Nephron (organoid): Measurements from ENCODE around the gene C17orf50.
A peak's percentile ranks its signal among the peaks of the same experiment; 100 is the strongest.

Experiments
- H3K27ac Mint-ChIP-seq, 3 experiments: 2 replicates each; pipeline ENCODE4 v1.8.0; 2020; ENCODE audit warnings: mixed read lengths in 3 of 3, mild to moderate bottlenecking in 2 of 3, moderate library complexity in 1 of 3
- H3K27me3 Mint-ChIP-seq: 2 replicates; pipeline ENCODE4 v1.8.0; 2021; ENCODE audit warnings: low read depth, mild to moderate bottlenecking, moderate library complexity, mixed read lengths
- H3K36me3 Mint-ChIP-seq: 2 replicates; pipeline ENCODE4 v1.8.0; 2020; ENCODE audit warnings: low read depth, mixed read lengths
- H3K4me1 Mint-ChIP-seq: 2 replicates; pipeline ENCODE4 v1.8.0; 2020; ENCODE audit warnings: mixed read lengths
- H3K4me3 Mint-ChIP-seq, 3 experiments: 2 replicates each; pipeline ENCODE4 v1.8.0; 2020; ENCODE audit warnings: mild to moderate bottlenecking in 3 of 3, mixed read lengths in 3 of 3, moderate library complexity in 2 of 3
- H3K9me3 Mint-ChIP-seq: 2 replicates; pipeline ENCODE4 v1.8.0; 2020; ENCODE audit warnings: mixed read lengths
- CTCF ChIP-seq, 3 experiments: fragments of 200-600 bp; sonication (generic); IDR thresholded peaks; one replicate each; pipeline ENCODE4 v1.5.0; 2021; ENCODE audit warnings: antibody characterized with exemption in 3 of 3; ENCODE audit not compliant: unreplicated experiment in 3 of 3

C17orf50 gene

GRCh38 chr17:35773129-35773528 is 12.4 kb downstream of the C17orf50 start:
- Mint-ChIP-seq H3K27me3 (peaks cover 13% of the 10 kb centered on the region), H3K36me3 (no peaks in the 10 kb centered on the region), H3K27ac (no peak overlapping the region), H3K4me1 (peaks cover 26% of the 10 kb centered on the region), H3K9me3 (no peaks in the 10 kb centered on the region), H3K4me3 (no peak overlapping the region)
- no peak for TF ChIP-seq CTCF (IDR thresholded peaks at IDR 0.05; ENCODE audit: unreplicated experiment in 3 of 3)

- TF ChIP-seq CTCF (IDR thresholded peaks at IDR 0.05; ENCODE audit: unreplicated experiment in 3 of 3), result no peak
- H3K27me3 Mint-ChIP-seq, result peaks cover 9% of the 10 kb centered on the region
- no peaks in the 10 kb centered on the region for H3K36me3 Mint-ChIP-seq
- peaks cover 26% of the 10 kb centered on the region for H3K4me1 Mint-ChIP-seq
- H3K9me3 Mint-ChIP-seq, result no peaks in the 10 kb centered on the region
- H3K4me3 Mint-ChIP-seq, result no peak overlapping the region
- peak overlapping the region; percentile 82 to 89 (median 82) for H3K27ac Mint-ChIP-seq
These were observed 13.2 kb downstream of the C17orf50 start for GRCh38 chr17:35773679-35774425.

- Mint-ChIP-seq H3K4me3 (no peak overlapping the region), H3K4me1 (peaks cover 26% of the 10 kb centered on the region), H3K27ac (peak overlapping the region; percentile 82 to 89 (median 82)), H3K9me3 (no peaks in the 10 kb centered on the region), H3K36me3 (no peaks in the 10 kb centered on the region), H3K27me3 (peaks cover 9% of the 10 kb centered on the region)
- TF ChIP-seq CTCF (IDR thresholded peaks at IDR 0.05; ENCODE audit: unreplicated experiment in 3 of 3), result no peak
These were observed 13.8 kb downstream of the C17orf50 start for GRCh38 chr17:35774499-35774898.

- Mint-ChIP-seq H3K27ac (peak overlapping the region; percentile 82 to 89 (median 82)), H3K36me3 (no peaks in the 10 kb centered on the region), H3K9me3 (no peaks in the 10 kb centered on the region), H3K27me3 (peaks cover 9% of the 10 kb centered on the region), H3K4me1 (peaks cover 26% of the 10 kb centered on the region), H3K4me3 (no peak overlapping the region)
- no peak for TF ChIP-seq CTCF (IDR thresholded peaks at IDR 0.05; ENCODE audit: unreplicated experiment in 3 of 3)
These were observed 14.4 kb downstream of the C17orf50 start for GRCh38 chr17:35775039-35775438.

- no peak overlapping the region for H3K4me3 Mint-ChIP-seq
- H3K9me3 Mint-ChIP-seq, result no peaks in the 10 kb centered on the region
- H3K4me1 Mint-ChIP-seq, result peaks cover 26% of the 10 kb centered on the region
- no peak for TF ChIP-seq CTCF (IDR thresholded peaks at IDR 0.05; ENCODE audit: unreplicated experiment in 3 of 3)
- H3K36me3 Mint-ChIP-seq, result no peaks in the 10 kb centered on the region
- H3K27me3 Mint-ChIP-seq, result peaks cover 9% of the 10 kb centered on the region
- no peak overlapping the region for H3K27ac Mint-ChIP-seq
These were observed 14.9 kb downstream of the C17orf50 start for GRCh38 chr17:35775583-35775982.

- Mint-ChIP-seq H3K4me1 (peaks cover 23% of the 10 kb centered on the region), H3K4me3 (no peak overlapping the region), H3K9me3 (no peaks in the 10 kb centered on the region)
These were observed 18.0 kb downstream of the C17orf50 start for GRCh38 chr17:35778641-35779196.

More at GRCh38 chr17:35778641-35779196, 18.0 kb downstream of the C17orf50 start:
- no peaks in the 10 kb centered on the region for H3K36me3 Mint-ChIP-seq
- H3K27ac Mint-ChIP-seq, result no peak overlapping the region
- H3K27me3 Mint-ChIP-seq, result peaks cover 23% of the 10 kb centered on the region
- no peak for TF ChIP-seq CTCF (IDR thresholded peaks at IDR 0.05; ENCODE audit: unreplicated experiment in 3 of 3)
